HG02852 (cell line): ENCODE data around the gene ZNF808.
"Not testable (repeated sequence)": the region's sequence is repeated elsewhere in the genome, so short reads cannot be mapped to it uniquely, and the experiment has no call there.

Experiments used
- ATAC-seq: cut with Tn5 transposase; IDR thresholded peaks from one replicate; pipeline ENCODE4 v1.9.1; 2021; ENCODE audit warnings: mild to moderate bottlenecking, moderate library complexity; ENCODE audit not compliant: unreplicated experiment

ZNF808 gene

GRCh38 chr19:52535771-52536447 lies 8.4 kb downstream of the ZNF808 start:
- peak; percentile 84 for ATAC-seq

GRCh38 chr19:52536448-52536800 lies 9.0 kb downstream of the ZNF808 start:
- ATAC-seq, result peak; percentile 33

GRCh38 chr19:52538815-52539214 lies 11.3 kb downstream of the ZNF808 start:
- ATAC-seq, result not testable (repeated sequence)

GRCh38 chr19:52541176-52541575 lies 13.7 kb downstream of the ZNF808 start:
- ATAC-seq, result not testable (repeated sequence)

GRCh38 chr19:52541608-52542007 lies 14.1 kb downstream of the ZNF808 start:
- no peak for ATAC-seq

GRCh38 chr19:52542541-52542940 lies 15.1 kb downstream of the ZNF808 start:
- ATAC-seq, result not testable (repeated sequence)

GRCh38 chr19:52542984-52543664 lies 15.7 kb downstream of the ZNF808 start:
- ATAC-seq, result no peak

GRCh38 chr19:52554216-52554971 lies 26.9 kb downstream of the ZNF808 start:
- ATAC-seq, result no peak

GRCh38 chr19:52557231-52557995 lies 29.9 kb downstream of the ZNF808 start:
- ATAC-seq, result no peak

- ATAC-seq, result not testable (repeated sequence)
These were observed 31.4 kb downstream of the ZNF808 start for GRCh38 chr19:52558732-52559445.

GRCh38 chr19:52561611-52562010 lies 34.1 kb downstream of the ZNF808 start:
- ATAC-seq, result not testable (repeated sequence)

- no peak for ATAC-seq
These were observed 38.7 kb downstream of the ZNF808 start for GRCh38 chr19:52566121-52566520.

GRCh38 chr19:52566588-52566987 lies 39.1 kb downstream of the ZNF808 start:
- no peak for ATAC-seq

GRCh38 chr19:52567921-52568320 lies 40.5 kb downstream of the ZNF808 start:
- no peak for ATAC-seq

GRCh38 chr19:52569638-52569999 lies 42.2 kb downstream of the ZNF808 start:
- not testable (repeated sequence) for ATAC-seq

- ATAC-seq, result peak; percentile 97
These were observed 42.8 kb downstream of the ZNF808 start, which contains the start of gene ZNF701 for GRCh38 chr19:52570000-52570861. Gene ZNF701, plus strand, starts transcription at chr19:52570287. Its CDS starts 3,861 bp downstream, at chr19:52574148.

GRCh38 chr19:52584736-52585440 lies 57.4 kb downstream of the ZNF808 start:
- no peak for ATAC-seq

- ATAC-seq, result no peak
These were observed 58.1 kb downstream of the ZNF808 start for GRCh38 chr19:52585604-52586003.

- no peak for ATAC-seq
These were observed 63.3 kb downstream of the ZNF808 start for GRCh38 chr19:52590728-52591127.
